H1 (cell line): ENCODE results near the gene OR10R2. TPM values are rescaled to one million over a fixed set of nuclear protein-coding genes. Genes with fewer than 3 reads are reported as not detected.

Experiments used
- CTCF ChIA-PET: fragments of 300-600 bp; sonication (Branson Sonifier 250); formaldehyde crosslinking; loops from one replicate; lab custom pipeline; 2021; ENCODE audit not compliant: partially characterized antibody; lab: Charles Lee
- POLR2A ChIA-PET: fragments of 300-600 bp; sonication (Branson Sonifier 250); formaldehyde crosslinking; loops from one replicate; lab custom pipeline; 2021; ENCODE audit warnings: inconsistent platforms; ENCODE audit not compliant: partially characterized antibody; lab: Charles Lee
- DNase-seq, 2 experiments: peaks; one replicate each; pipeline versions ENCODE4 v3.0.0 to v3.0.0-alpha.2; 2010 to 2022; ENCODE audit warnings: low spot score in 2 of 2, low read depth in 1 of 2, mixed read lengths in 1 of 2
- FAIRE-seq: peaks from 2 replicates; lab custom pipeline; 2011; peaks lifted over from hg19 to GRCh38; lab: Jason Lieb, UNC
- H2AFZ ChIP-seq: 2 replicates; pipeline ENCODE4 v1.8.1; 2012; ENCODE audit warnings: low read length, inconsistent platforms
- H2AK5ac ChIP-seq: 2 replicates; pipeline ENCODE4 v1.6.1; 2013; ENCODE audit warnings: low read depth, low read length
- H2BK120ac ChIP-seq: replicated peaks from 2 replicates; pipeline ENCODE3; 2013; ENCODE audit warnings: low read depth, low read length, inconsistent platforms
- H2BK12ac ChIP-seq: 2 replicates; pipeline ENCODE4 v1.6.1; 2013; ENCODE audit warnings: low read depth, low read length
- H2BK15ac ChIP-seq: 2 replicates; pipeline ENCODE4 v1.6.1; 2013; ENCODE audit warnings: low read length
- H2BK20ac ChIP-seq: 2 replicates; pipeline ENCODE4 v1.6.1; 2013; ENCODE audit warnings: low read length
- H2BK5ac ChIP-seq: 2 replicates; pipeline ENCODE4 v1.6.1; 2013; ENCODE audit warnings: low read depth, low read length
- H3K14ac ChIP-seq: 2 replicates; pipeline ENCODE4 v1.6.1; 2013; ENCODE audit warnings: inconsistent platforms; ENCODE audit not compliant: insufficient read length
- H3K18ac ChIP-seq: 2 replicates; pipeline ENCODE4 v1.6.1; 2013; ENCODE audit warnings: low read length; ENCODE audit errors: extremely low read depth
- H3K23ac ChIP-seq: 2 replicates; pipeline ENCODE4 v1.6.1; 2013; ENCODE audit warnings: inconsistent platforms; ENCODE audit not compliant: insufficient read length
- H3K23me2 ChIP-seq: 2 replicates; pipeline ENCODE4 v1.6.1; 2013; ENCODE audit warnings: low read depth, low read length
- H3K27ac ChIP-seq: 2 replicates; pipeline ENCODE4 v1.6.1; 2011; ENCODE audit warnings: low read depth, low read length, inconsistent platforms
- H3K27me3 ChIP-seq, 4 experiments: replicated peaks in 1 of 4; 1 replicate in 1 of 4; 2 replicates in 3 of 4; pipeline versions ENCODE4 v1.6.1 to v1.8.1; 2011 to 2013; ENCODE audit warnings: low read length in 3 of 4, mild to moderate bottlenecking in 3 of 4, inconsistent platforms in 2 of 4, mixed read lengths in 2 of 4, moderate library complexity in 1 of 4; ENCODE audit not compliant: control insufficient read depth in 3 of 4, insufficient read depth in 3 of 4; ENCODE audit errors: extremely low read depth in 1 of 4
- H3K36me3 ChIP-seq, 4 experiments: 2 replicates each; pipeline versions ENCODE4 v1.6.1 to v1.8.1; 2011 to 2013; ENCODE audit warnings: mild to moderate bottlenecking in 4 of 4, low read length in 3 of 4, moderate library complexity in 2 of 4, control low read depth in 1 of 4, inconsistent platforms in 1 of 4; ENCODE audit not compliant: insufficient read depth in 4 of 4, control insufficient read depth in 2 of 4
- H3K4ac ChIP-seq: replicated peaks from 2 replicates; pipeline ENCODE3; 2013; ENCODE audit warnings: low read length, low read depth, mixed read lengths, inconsistent platforms; ENCODE audit not compliant: insufficient read length
- H3K4me1 ChIP-seq, 4 experiments: replicated peaks in 1 of 4; 1 replicate in 1 of 4; 2 replicates in 3 of 4; pipeline versions ENCODE4 v1.6.1 to v1.8.1; 2011 to 2013; ENCODE audit warnings: low read length in 3 of 4, inconsistent platforms in 2 of 4, mixed read lengths in 1 of 4; ENCODE audit not compliant: insufficient read depth in 4 of 4, control insufficient read depth in 3 of 4
- H3K4me2 ChIP-seq, 2 experiments: 2 replicates each; pipeline versions ENCODE4 v1.6.1 to v1.8.1; 2011 to 2013; ENCODE audit warnings: low read depth in 2 of 2, low read length in 2 of 2, control low read depth in 1 of 2, inconsistent platforms in 1 of 2, mild to moderate bottlenecking in 1 of 2; ENCODE audit not compliant: insufficient read depth in 1 of 2
- H3K4me3 ChIP-seq, 4 experiments: fragments of 200-600, 300-600 bp in 1 of 4; sonication (generic), shearing (Covaris generic), sonication (Bioruptor Twin) in 1 of 4; 2 replicates each; pipeline versions ENCODE4 v1.5.1 to v1.8.1; 2011 to 2016; ENCODE audit warnings: low read length in 4 of 4, low read depth in 3 of 4, control low read depth in 2 of 4, inconsistent platforms in 2 of 4, mild to moderate bottlenecking in 2 of 4, mixed read lengths in 1 of 4, moderate library complexity in 1 of 4; ENCODE audit not compliant: insufficient read depth in 2 of 4; ENCODE audit errors: extremely low read depth in 1 of 4
- H3K56ac ChIP-seq: replicated peaks from 2 replicates; pipeline ENCODE3; 2013; ENCODE audit warnings: low read depth, mild to moderate bottlenecking, mixed read lengths, low read length, inconsistent platforms; ENCODE audit not compliant: insufficient read length
- H3K79me1 ChIP-seq: 2 replicates; pipeline ENCODE4 v1.6.1; 2013; ENCODE audit warnings: low read depth, low read length, control low read depth
- H3K79me2 ChIP-seq, 2 experiments: 2 replicates each; pipeline versions ENCODE4 v1.6.1 to v1.8.1; 2012 to 2013; ENCODE audit warnings: low read length in 2 of 2, mild to moderate bottlenecking in 2 of 2, inconsistent platforms in 1 of 2; ENCODE audit not compliant: insufficient read depth in 2 of 2, control insufficient read depth in 1 of 2
- H3K9ac ChIP-seq, 4 experiments: replicated peaks in 1 of 4; 1 replicate in 1 of 4; 2 replicates in 3 of 4; pipeline versions ENCODE4 v1.6.1 to v1.8.1; 2011 to 2013; ENCODE audit warnings: low read depth in 3 of 4, low read length in 3 of 4, control low read depth in 2 of 4, mild to moderate bottlenecking in 2 of 4, moderate library complexity in 2 of 4, inconsistent platforms in 1 of 4; ENCODE audit errors: extremely low read depth in 1 of 4
- H3K9me3 ChIP-seq, 2 experiments: 2 replicates each; pipeline versions ENCODE4 v1.6.1 to v1.8.1; 2012 to 2013; ENCODE audit warnings: mild to moderate bottlenecking in 2 of 2, moderate library complexity in 2 of 2, control low read depth in 1 of 2, inconsistent platforms in 1 of 2, low read depth in 1 of 2, low read length in 1 of 2, mixed read lengths in 1 of 2; ENCODE audit not compliant: insufficient read depth in 2 of 2
- H4K20me1 ChIP-seq, 2 experiments: replicated peaks in 1 of 2; 2 replicates each; pipeline versions ENCODE3 to v1.8.1; 2011 to 2013; ENCODE audit warnings: inconsistent platforms in 2 of 2, low read length in 2 of 2, mild to moderate bottlenecking in 1 of 2; ENCODE audit not compliant: insufficient read depth in 2 of 2, control insufficient read depth in 1 of 2
- H4K5ac ChIP-seq: 2 replicates; pipeline ENCODE4 v1.6.1; 2013; ENCODE audit warnings: low read length, low read depth, mixed read lengths, inconsistent platforms; ENCODE audit not compliant: insufficient read length
- H4K8ac ChIP-seq: 2 replicates; pipeline ENCODE4 v1.8.0; 2013; ENCODE audit warnings: mild to moderate bottlenecking, moderate library complexity, low read length, inconsistent platforms; ENCODE audit not compliant: insufficient read depth; ENCODE audit errors: extremely low read depth
- H4K91ac ChIP-seq: replicated peaks from 2 replicates; pipeline ENCODE3; 2013; ENCODE audit warnings: low read length, mixed read lengths, inconsistent platforms; ENCODE audit not compliant: insufficient read length
- ZNF274 ChIP-seq: IDR thresholded peaks from 2 replicates; pipeline ENCODE4 v1.7.0; 2012; ENCODE audit warnings: low read length, borderline replicate concordance; ENCODE audit errors: extremely low read depth
- polyA plus RNA-seq, 7 experiments: library from polyadenylated mRNA; depleted of rRNA in 3 of 7; stranded (reverse) in 5 of 7; unstranded in 2 of 7; fragments of >200 nt in 5 of 7; fragments of 200-250 nt in 2 of 7; gene quantifications; 1 replicate in 5 of 7; 2 replicates in 1 of 7; 4 replicates in 1 of 7; pipeline versions ENCODE4 v1.2.1 to v1.2.3, GENCODE V29; 2011 to 2013; ENCODE audit warnings: missing spikeins in 2 of 7, mixed read lengths in 2 of 7
- total RNA-seq: library from RNA; stranded (reverse); fragmentation: NEBNext Ultra II Directional; extraction: Animal tissue kit (Norgen Biotek cat#: 25700); gene quantifications from 2 replicates; pipeline ENCODE4 v1.2.1, GENCODE V29; 2021

Gene OR10R2
- total and polyA plus RNA-seq, 2 of the 8 experiments (the other 6 are each of a cell fraction or from before 2014, with no cell fraction given), result not detected

DNA sequence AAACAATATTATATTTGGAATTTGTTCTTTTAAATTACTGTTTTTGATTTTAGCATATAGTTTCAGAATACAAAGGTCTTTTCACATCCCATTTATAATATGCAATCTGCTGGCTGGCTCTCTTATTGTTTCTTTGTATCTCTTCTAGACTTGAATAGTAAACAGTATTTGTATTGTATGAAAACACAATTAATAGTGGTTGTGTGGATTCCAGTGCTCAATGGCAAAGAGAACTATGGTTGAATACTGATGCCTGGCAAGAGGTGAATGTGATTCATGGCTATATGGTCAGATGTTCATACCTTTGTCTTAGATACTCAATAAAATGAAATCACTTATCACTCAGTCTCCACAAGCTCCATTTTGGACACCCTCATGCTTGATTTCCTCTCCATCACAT, 44.9 kb downstream of the OR10R2 start:
- no peak overlapping the region for H4K91ac ChIP-seq
- no peak for TF ChIP-seq ZNF274
- no peak overlapping the region for H3K56ac ChIP-seq
- H3K9ac ChIP-seq, result no peak overlapping the region
- no peak overlapping the region for H3K4ac ChIP-seq
- no peaks in the 10 kb centered on the region for H3K23me2 ChIP-seq
- H3K27ac ChIP-seq, result no peak overlapping the region
- ChIA-PET CTCF (no interaction called here), POLR2A (no interaction called here)
- H2BK12ac ChIP-seq, result no peak overlapping the region
- no peak overlapping the region for H2BK120ac ChIP-seq
- H2BK15ac ChIP-seq, result no peak overlapping the region
- H3K4me1 ChIP-seq, result peaks cover 0 to 2% (median 1%) of the 10 kb centered on the region in 4 experiments; a peak in 2 of 7 replicates
- no peak overlapping the region for H4K5ac ChIP-seq
- H3K18ac ChIP-seq, result no peak overlapping the region
- H2AK5ac ChIP-seq, result no peak overlapping the region
- H3K4me2 ChIP-seq, result no peak overlapping the region
- no peaks in the 10 kb centered on the region for H4K20me1 ChIP-seq
- no peak for FAIRE-seq
- H2BK20ac ChIP-seq, result no peak overlapping the region
- no peak overlapping the region for H3K14ac ChIP-seq
- H3K23ac ChIP-seq, result no peak overlapping the region
- DNase-seq, result no peak
- no peak overlapping the region for H3K4me3 ChIP-seq
- H3K36me3 ChIP-seq, result no peaks in the 10 kb centered on the region
- H2AFZ ChIP-seq, result no peak overlapping the region
- H4K8ac ChIP-seq, result no peak overlapping the region
- no peaks in the 10 kb centered on the region for H3K79me2 ChIP-seq
- H2BK5ac ChIP-seq, result no peak overlapping the region
- no peaks in the 10 kb centered on the region for H3K79me1 ChIP-seq
- H3K27me3 ChIP-seq, result no peaks in the 10 kb centered on the region
- no peaks in the 10 kb centered on the region; a peak in 1 of 4 replicates for H3K9me3 ChIP-seq
